ENCODE data around the gene DPYSL5. TPM values are rescaled to one million over a fixed set of nuclear protein-coding genes. Genes with fewer than 3 reads are reported as not detected.

DPYSL5 gene
- total and polyA plus RNA-seq, 2 of the 13 experiments (the other 11 are each of a cell fraction or from before 2014, with no cell fraction given), result 0.15 TPM; not detected in 1

- no peaks in the 10 kb centered on the region for H3K79me2 ChIP-seq (ENCODE audit: insufficient read depth, low read length)
- ChIA-PET POLR2A (no interaction called here), CTCF (ENCODE audit: low intra/inter-chr PET ratio, low total read pairs) (no interaction called here)
- no peaks in the 10 kb centered on the region for H3K4me1 ChIP-seq (ENCODE audit: insufficient read depth, low read length)
- no peak overlapping the region for H3K4me2 ChIP-seq (ENCODE audit: low read depth, low read length)
- H3K27ac ChIP-seq (ENCODE audit: extremely low read length, insufficient read depth, low read length), result no peak overlapping the region
- no peaks in the 10 kb centered on the region for H3K9me3 ChIP-seq (ENCODE audit: low read length)
- TF ChIP-seq MXD3 (CRISPR knock-in tag; IDR thresholded peaks at IDR 0.05) (no peak), SP2 (CRISPR knock-in tag; IDR thresholded peaks at IDR 0.05) (no peak)
- TF ChIP-seq, protein P1, sequence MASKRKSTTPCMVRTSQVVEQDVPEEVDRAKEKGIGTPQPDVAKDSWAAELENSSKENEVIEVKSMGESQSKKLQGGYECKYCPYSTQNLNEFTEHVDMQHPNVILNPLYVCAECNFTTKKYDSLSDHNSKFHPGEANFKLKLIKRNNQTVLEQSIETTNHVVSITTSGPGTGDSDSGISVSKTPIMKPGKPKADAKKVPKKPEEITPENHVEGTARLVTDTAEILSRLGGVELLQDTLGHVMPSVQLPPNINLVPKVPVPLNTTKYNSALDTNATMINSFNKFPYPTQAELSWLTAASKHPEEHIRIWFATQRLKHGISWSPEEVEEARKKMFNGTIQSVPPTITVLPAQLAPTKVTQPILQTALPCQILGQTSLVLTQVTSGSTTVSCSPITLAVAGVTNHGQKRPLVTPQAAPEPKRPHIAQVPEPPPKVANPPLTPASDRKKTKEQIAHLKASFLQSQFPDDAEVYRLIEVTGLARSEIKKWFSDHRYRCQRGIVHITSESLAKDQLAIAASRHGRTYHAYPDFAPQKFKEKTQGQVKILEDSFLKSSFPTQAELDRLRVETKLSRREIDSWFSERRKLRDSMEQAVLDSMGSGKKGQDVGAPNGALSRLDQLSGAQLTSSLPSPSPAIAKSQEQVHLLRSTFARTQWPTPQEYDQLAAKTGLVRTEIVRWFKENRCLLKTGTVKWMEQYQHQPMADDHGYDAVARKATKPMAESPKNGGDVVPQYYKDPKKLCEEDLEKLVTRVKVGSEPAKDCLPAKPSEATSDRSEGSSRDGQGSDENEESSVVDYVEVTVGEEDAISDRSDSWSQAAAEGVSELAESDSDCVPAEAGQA (IDR thresholded peaks at IDR 0.05; ENCODE audit: low read depth), result no peak
- TF ChIP-seq, protein P1 (CRISPR knock-in tag; IDR thresholded peaks at IDR 0.05; ENCODE audit: borderline replicate concordance), result no peak
- TF ChIP-seq, protein P2, sequence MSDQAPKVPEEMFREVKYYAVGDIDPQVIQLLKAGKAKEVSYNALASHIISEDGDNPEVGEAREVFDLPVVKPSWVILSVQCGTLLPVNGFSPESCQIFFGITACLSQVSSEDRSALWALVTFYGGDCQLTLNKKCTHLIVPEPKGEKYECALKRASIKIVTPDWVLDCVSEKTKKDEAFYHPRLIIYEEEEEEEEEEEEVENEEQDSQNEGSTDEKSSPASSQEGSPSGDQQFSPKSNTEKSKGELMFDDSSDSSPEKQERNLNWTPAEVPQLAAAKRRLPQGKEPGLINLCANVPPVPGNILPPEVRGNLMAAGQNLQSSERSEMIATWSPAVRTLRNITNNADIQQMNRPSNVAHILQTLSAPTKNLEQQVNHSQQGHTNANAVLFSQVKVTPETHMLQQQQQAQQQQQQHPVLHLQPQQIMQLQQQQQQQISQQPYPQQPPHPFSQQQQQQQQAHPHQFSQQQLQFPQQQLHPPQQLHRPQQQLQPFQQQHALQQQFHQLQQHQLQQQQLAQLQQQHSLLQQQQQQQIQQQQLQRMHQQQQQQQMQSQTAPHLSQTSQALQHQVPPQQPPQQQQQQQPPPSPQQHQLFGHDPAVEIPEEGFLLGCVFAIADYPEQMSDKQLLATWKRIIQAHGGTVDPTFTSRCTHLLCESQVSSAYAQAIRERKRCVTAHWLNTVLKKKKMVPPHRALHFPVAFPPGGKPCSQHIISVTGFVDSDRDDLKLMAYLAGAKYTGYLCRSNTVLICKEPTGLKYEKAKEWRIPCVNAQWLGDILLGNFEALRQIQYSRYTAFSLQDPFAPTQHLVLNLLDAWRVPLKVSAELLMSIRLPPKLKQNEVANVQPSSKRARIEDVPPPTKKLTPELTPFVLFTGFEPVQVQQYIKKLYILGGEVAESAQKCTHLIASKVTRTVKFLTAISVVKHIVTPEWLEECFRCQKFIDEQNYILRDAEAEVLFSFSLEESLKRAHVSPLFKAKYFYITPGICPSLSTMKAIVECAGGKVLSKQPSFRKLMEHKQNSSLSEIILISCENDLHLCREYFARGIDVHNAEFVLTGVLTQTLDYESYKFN (CRISPR knock-in tag; conservative IDR thresholded peaks at IDR 0.05), result no peak
- 2% methylated on average over 4 of the region's 4 CpGs for WGBS (ENCODE audit: low lambda C conversion rate)
- H3K27me3 ChIP-seq (ENCODE audit: control insufficient read depth in 1 of 2, insufficient read depth in 2 of 2, low read length in 2 of 2), result peaks cover 0 to 2% of the 10 kb centered on the region in 2 experiments; a peak in 2 of 5 replicates
- DNase-seq (ENCODE audit: low spot score), result no peak
- no peak overlapping the region for H3K9ac ChIP-seq (ENCODE audit: insufficient read depth, low read depth, low read length)
- H3K4me3 ChIP-seq (replicated peaks in 1 of 3; ENCODE audit: insufficient read depth in 1 of 3, low read depth in 2 of 3, low read length in 3 of 3), result no peak overlapping the region
- intact Hi-C loops (cut with micrococcal nuclease; ENCODE audit: unreplicated experiment), result no loop called here
- no peak for ATAC-seq
- H2AFZ ChIP-seq (ENCODE audit: low read length), result no peak overlapping the region
- no peaks in the 10 kb centered on the region for H4K20me1 ChIP-seq (ENCODE audit: insufficient read depth, low read length)
- BruUV-seq (replicated peaks), result no TSS peak
- no peaks in the 10 kb centered on the region for H3K36me3 ChIP-seq (replicated peaks in 1 of 2; ENCODE audit: control insufficient read depth in 1 of 2, insufficient read depth in 2 of 2, low read length in 2 of 2)
- FAIRE-seq, result no peak
- in situ Hi-C loops (cut with HindIII; ENCODE audit: extremely low pct_ligation_motif_present, low pct_unique_long_range_greater_than_20kb), result no loop called here
Measured at GRCh38 chr2:26875065-26875634, 27.2 kb downstream of the DPYSL5 start.

Measured in HepG2 (cell line).